K562 (cell line): ENCODE data around the gene NPB. TPM values are rescaled to one million over a fixed set of nuclear protein-coding genes. Genes with fewer than 3 reads are reported as not detected.
A peak's percentile ranks its signal among the peaks of the same experiment; 100 is the strongest.

ENCODE experiments used
- CHCHD3 ChIP-seq: fragments of 250-450 bp; sonication (Bioruptor Pico); IDR thresholded peaks from 2 replicates; pipeline ENCODE4 v2.1.2; 2022; ENCODE audit warnings: mild to moderate bottlenecking
- FOXO4 ChIP-seq: fragments of 450-650 bp; formaldehyde crosslinking; IDR thresholded peaks from 2 replicates; pipeline ENCODE4 v1.4.0; 2020; ENCODE audit warnings: mild to moderate bottlenecking, moderate library complexity
- MNT ChIP-seq, 2 experiments: fragments of 450-650 bp; conservative IDR thresholded peaks; 2 replicates each; pipeline ENCODE4 v1.6.1; 2017; ENCODE audit warnings: mild to moderate bottlenecking in 2 of 2, moderate library complexity in 2 of 2
- NEUROD1 ChIP-seq: fragments of 150-350 bp; IDR thresholded peaks from 2 replicates; pipeline ENCODE4 v1.6.1; 2014; ENCODE audit warnings: borderline replicate concordance, low read length, low read depth; ENCODE audit not compliant: partially characterized antibody
- NFIC ChIP-seq: fragments of 450-650 bp; IDR thresholded peaks from 2 replicates; pipeline ENCODE4 v1.6.1; 2017; ENCODE audit warnings: mild to moderate bottlenecking, inconsistent platforms
- NFIX ChIP-seq: fragments of 250-450 bp; sonication (Bioruptor Pico); IDR thresholded peaks from 2 replicates; pipeline ENCODE4 v1.4.0; 2020; ENCODE audit warnings: low read depth, mild to moderate bottlenecking, moderate library complexity
- NFYB ChIP-seq: IDR thresholded peaks from 2 replicates; pipeline ENCODE4 v1.6.1; 2011; ENCODE audit warnings: mild to moderate bottlenecking, moderate library complexity; ENCODE audit not compliant: insufficient read length; ENCODE audit errors: extremely low read depth
- POLR3A ChIP-seq: IDR thresholded peaks from 2 replicates; pipeline ENCODE4 v1.6.1; 2011; ENCODE audit warnings: borderline replicate concordance, mild to moderate bottlenecking, moderate library complexity; ENCODE audit not compliant: insufficient read length, insufficient read depth; ENCODE audit errors: extremely low read depth
- PYGO2 ChIP-seq: fragments of 450-650 bp; IDR thresholded peaks from 2 replicates; pipeline ENCODE4 v1.6.1; 2016; ENCODE audit warnings: mild to moderate bottlenecking, missing genetic modification characterization, moderate library complexity, missing compliant biosample characterization
- RBM39 ChIP-seq: fragments of 200-400 bp; formaldehyde crosslinking; optimal IDR thresholded peaks from 2 replicates; pipeline ENCODE3; 2018; ENCODE audit warnings: low read depth, low read length
- RNF2 ChIP-seq: sonication (generic); IDR thresholded peaks from 2 replicates; pipeline ENCODE4 v1.6.1; 2016
- SRSF3 ChIP-seq: fragments of 200-400 bp; formaldehyde crosslinking; IDR thresholded peaks from 2 replicates; pipeline ENCODE4 v1.6.1; 2016; ENCODE audit warnings: mild to moderate bottlenecking, low read length, moderate library complexity; ENCODE audit not compliant: insufficient read depth
- XRCC5 ChIP-seq: fragments of 200-400 bp; formaldehyde crosslinking; IDR thresholded peaks from 2 replicates; pipeline ENCODE4 v1.6.1; 2017; ENCODE audit warnings: low read depth, mild to moderate bottlenecking, low read length
- ZNF282 ChIP-seq: sonication (generic); formaldehyde crosslinking; IDR thresholded peaks from 2 replicates; pipeline ENCODE4 v1.8.1; 2023; ENCODE audit warnings: missing genetic modification reagents
- ZNF354B ChIP-seq: fragments of 250-450 bp; sonication (Bioruptor Pico); IDR thresholded peaks from 2 replicates; pipeline ENCODE4 v1.4.0; 2020
- polyA plus RNA-seq, 8 experiments: library from polyadenylated mRNA; depleted of rRNA in 4 of 8; stranded (reverse) in 5 of 8; unstranded in 3 of 8; fragments of >200 nt; fragmentation: Nextera tagmentation in 2 of 8; fragmentation: Illumina TruSeq in 1 of 8; extraction: Ambion mirVana in 2 of 8; extraction: Trizol in 1 of 8; gene quantifications; 2 replicates each; pipeline versions ENCODE4 v1.2.1 to v1.2.3, GENCODE V29; 2011 to 2014; ENCODE audit warnings: inconsistent platforms in 1 of 8, missing spikeins in 1 of 8
- total RNA-seq, 7 experiments: library from RNA; depleted of rRNA in 6 of 7; stranded (reverse); fragments of >200 nt in 6 of 7; fragmentation: Illumina TruSeq in 2 of 7; extraction: Trizol in 2 of 7; gene quantifications; 2 replicates each; pipeline versions ENCODE4 v1.2.1 to v1.2.3, GENCODE V29; 2011 to 2021; ENCODE audit warnings: low replicate concordance in 1 of 7
- TF ChIP-seq, protein P1 (sequence below): fragments of 450-650 bp; formaldehyde crosslinking; IDR thresholded peaks from 2 replicates; pipeline ENCODE4 v1.4.0; 2020; ENCODE audit warnings: mild to moderate bottlenecking, mixed read lengths
- TF ChIP-seq, protein P2 (sequence below): fragments of 200-800 bp; sonication (Bioruptor generic); IDR thresholded peaks from 2 replicates; pipeline ENCODE4 v1.6.1; 2017; ENCODE audit warnings: missing genetic modification characterization, missing compliant biosample characterization
- TF ChIP-seq, protein P3 (sequence below): fragments of 450-650 bp; formaldehyde crosslinking; conservative IDR thresholded peaks from 2 replicates; pipeline ENCODE4 v1.4.0; 2022; ENCODE audit warnings: mild to moderate bottlenecking, missing genetic modification characterization

The NPB gene
- total and polyA plus RNA-seq, 9 of the 15 experiments (the other 6 are each of a cell fraction or from before 2014, with no cell fraction given): 0.03 to 0.61 (median 0.14) TPM; not detected in 2

DNA sequence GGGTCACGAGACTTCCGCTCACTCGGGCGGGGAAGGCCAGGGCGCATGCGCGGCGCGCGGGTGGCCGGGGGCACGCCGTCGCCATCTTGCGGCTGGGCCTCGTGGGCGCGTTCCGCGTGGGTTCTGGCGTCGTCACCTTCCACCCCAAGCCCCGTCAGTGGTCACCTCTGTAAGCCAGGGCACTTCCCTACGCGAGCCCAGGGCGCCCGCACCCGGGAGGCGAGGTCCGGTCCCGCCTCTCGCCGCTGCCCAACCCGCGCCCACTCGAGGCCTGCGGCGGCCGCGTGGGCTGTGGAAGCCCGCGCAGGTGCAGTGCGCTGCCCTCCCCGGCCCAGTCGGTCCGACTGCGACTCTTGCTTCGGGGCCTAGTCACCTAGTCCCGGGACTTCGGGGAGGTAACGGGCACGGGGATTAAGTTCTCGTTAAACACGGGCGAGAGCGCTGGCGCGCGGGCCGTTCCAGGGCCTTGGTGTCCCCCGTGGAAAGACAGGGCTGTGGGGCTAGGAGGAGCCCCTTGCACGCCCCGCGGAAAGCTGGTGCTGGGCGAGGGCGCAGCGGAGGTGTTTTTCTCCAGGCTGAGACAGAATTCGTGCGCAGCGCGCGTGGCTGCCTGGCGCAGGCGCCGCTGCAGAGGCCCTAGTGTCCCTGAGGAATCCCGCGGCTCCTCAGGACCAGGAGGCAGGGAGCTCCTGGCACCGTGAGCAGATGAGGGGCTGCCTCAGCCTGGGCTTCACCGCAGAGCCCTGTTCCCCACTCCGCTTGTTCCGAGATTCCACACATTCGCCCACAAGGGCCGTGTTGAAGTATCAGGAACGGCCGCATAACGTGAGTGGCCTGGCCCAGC is 30.4 kb upstream of the NPB start (continued):
- TF ChIP-seq NEUROD1 (no peak), CHCHD3 (CRISPR knock-in tag) (peak; percentile 40; the same call in 1 of the 2 replicates), ZNF354B (CRISPR knock-in tag) (no peak), NFYB (no peak), POLR3A (no peak), NFIC (peak; percentile 53), PYGO2 (tag) (no peak), ZNF282 (no peak; the same call in 1 of the 2 replicates), MNT (conservative IDR thresholded peaks at IDR 0.05) (peak; percentile 71 to 89; a peak in 3 of 4 replicates), FOXO4 (CRISPR knock-in tag) (no peak), SRSF3 (peak; percentile 100), RNF2 (peak; percentile 70), XRCC5 (no peak), NFIX (CRISPR knock-in tag) (no peak), RBM39 (no peak)
- TF ChIP-seq, protein P1, sequence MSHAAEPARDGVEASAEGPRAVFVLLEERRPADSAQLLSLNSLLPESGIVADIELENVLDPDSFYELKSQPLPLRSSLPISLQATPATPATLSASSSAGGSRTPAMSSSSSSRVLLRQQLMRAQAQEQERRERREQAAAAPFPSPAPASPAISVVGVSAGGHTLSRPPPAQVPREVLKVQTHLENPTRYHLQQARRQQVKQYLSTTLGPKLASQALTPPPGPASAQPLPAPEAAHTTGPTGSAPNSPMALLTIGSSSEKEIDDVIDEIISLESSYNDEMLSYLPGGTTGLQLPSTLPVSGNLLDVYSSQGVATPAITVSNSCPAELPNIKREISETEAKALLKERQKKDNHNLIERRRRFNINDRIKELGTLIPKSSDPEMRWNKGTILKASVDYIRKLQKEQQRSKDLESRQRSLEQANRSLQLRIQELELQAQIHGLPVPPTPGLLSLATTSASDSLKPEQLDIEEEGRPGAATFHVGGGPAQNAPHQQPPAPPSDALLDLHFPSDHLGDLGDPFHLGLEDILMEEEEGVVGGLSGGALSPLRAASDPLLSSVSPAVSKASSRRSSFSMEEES (CRISPR knock-in tag): peak; percentile 97
- TF ChIP-seq, protein P2, sequence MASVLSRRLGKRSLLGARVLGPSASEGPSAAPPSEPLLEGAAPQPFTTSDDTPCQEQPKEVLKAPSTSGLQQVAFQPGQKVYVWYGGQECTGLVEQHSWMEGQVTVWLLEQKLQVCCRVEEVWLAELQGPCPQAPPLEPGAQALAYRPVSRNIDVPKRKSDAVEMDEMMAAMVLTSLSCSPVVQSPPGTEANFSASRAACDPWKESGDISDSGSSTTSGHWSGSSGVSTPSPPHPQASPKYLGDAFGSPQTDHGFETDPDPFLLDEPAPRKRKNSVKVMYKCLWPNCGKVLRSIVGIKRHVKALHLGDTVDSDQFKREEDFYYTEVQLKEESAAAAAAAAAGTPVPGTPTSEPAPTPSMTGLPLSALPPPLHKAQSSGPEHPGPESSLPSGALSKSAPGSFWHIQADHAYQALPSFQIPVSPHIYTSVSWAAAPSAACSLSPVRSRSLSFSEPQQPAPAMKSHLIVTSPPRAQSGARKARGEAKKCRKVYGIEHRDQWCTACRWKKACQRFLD (CRISPR knock-in tag): peak; percentile 90
- TF ChIP-seq, protein P3, sequence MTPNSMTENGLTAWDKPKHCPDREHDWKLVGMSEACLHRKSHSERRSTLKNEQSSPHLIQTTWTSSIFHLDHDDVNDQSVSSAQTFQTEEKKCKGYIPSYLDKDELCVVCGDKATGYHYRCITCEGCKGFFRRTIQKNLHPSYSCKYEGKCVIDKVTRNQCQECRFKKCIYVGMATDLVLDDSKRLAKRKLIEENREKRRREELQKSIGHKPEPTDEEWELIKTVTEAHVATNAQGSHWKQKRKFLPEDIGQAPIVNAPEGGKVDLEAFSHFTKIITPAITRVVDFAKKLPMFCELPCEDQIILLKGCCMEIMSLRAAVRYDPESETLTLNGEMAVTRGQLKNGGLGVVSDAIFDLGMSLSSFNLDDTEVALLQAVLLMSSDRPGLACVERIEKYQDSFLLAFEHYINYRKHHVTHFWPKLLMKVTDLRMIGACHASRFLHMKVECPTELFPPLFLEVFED (CRISPR knock-in tag): no peak
